HG02588 (cell line): ENCODE data around the gene TRAF3IP1.
"Not testable (repeated sequence)": the region's sequence is repeated elsewhere in the genome, so short reads cannot be mapped to it uniquely, and the experiment has no call there.

Source experiments
- ATAC-seq: cut with Tn5 transposase; IDR thresholded peaks from one replicate; pipeline ENCODE4 v1.9.1; 2021; ENCODE audit warnings: mild to moderate bottlenecking, moderate library complexity; ENCODE audit not compliant: unreplicated experiment

TRAF3IP1 gene

GRCh38 chr2:238320246-238320647, at the start of gene TRAF3IP1:
TSS of gene TRAF3IP1 (plus strand) at chr2:238320518. CDS start at chr2:238320663, 145 bp downstream.
- peak; percentile 97 for ATAC-seq

- ATAC-seq, result no peak
Measured at GRCh38 chr2:238270606-238271005, 49.7 kb upstream of the TRAF3IP1 start.

- ATAC-seq, result no peak
Measured at GRCh38 chr2:238271061-238271554, 49.2 kb upstream of the TRAF3IP1 start.

- ATAC-seq, result not testable (repeated sequence)
Measured at GRCh38 chr2:238271686-238272085, 48.6 kb upstream of the TRAF3IP1 start.

- no peak for ATAC-seq
Measured at GRCh38 chr2:238272156-238272555, 48.2 kb upstream of the TRAF3IP1 start.

GRCh38 chr2:238273433-238273832, 46.9 kb upstream of the TRAF3IP1 start:
- ATAC-seq, result not testable (repeated sequence)

GRCh38 chr2:238274152-238274865, 46.0 kb upstream of the TRAF3IP1 start:
- no peak for ATAC-seq

GRCh38 chr2:238277695-238278094, 42.6 kb upstream of the TRAF3IP1 start:
- no peak for ATAC-seq

- ATAC-seq, result no peak
Measured at GRCh38 chr2:238278626-238279323, 41.5 kb upstream of the TRAF3IP1 start.

GRCh38 chr2:238279324-238279682, 41.0 kb upstream of the TRAF3IP1 start:
- ATAC-seq, result no peak

- ATAC-seq, result no peak
Measured at GRCh38 chr2:238280083-238280825, 40.1 kb upstream of the TRAF3IP1 start.

- ATAC-seq, result no peak
Measured at GRCh38 chr2:238281826-238282480, 38.4 kb upstream of the TRAF3IP1 start.

- no peak for ATAC-seq
Measured at GRCh38 chr2:238282861-238283738, 37.2 kb upstream of the TRAF3IP1 start.

- no peak for ATAC-seq
Measured at GRCh38 chr2:238284802-238285515, 35.4 kb upstream of the TRAF3IP1 start.

GRCh38 chr2:238285653-238286082, 34.6 kb upstream of the TRAF3IP1 start:
- no peak for ATAC-seq

GRCh38 chr2:238286095-238286494, 34.2 kb upstream of the TRAF3IP1 start:
- no peak for ATAC-seq

GRCh38 chr2:238286551-238286950, 33.8 kb upstream of the TRAF3IP1 start:
- no peak for ATAC-seq

- no peak for ATAC-seq
Measured at GRCh38 chr2:238286987-238287736, 33.2 kb upstream of the TRAF3IP1 start.
